Peyer's patch (tissue), 4 donors: ENCODE results near the gene LTBR.

Source experiments
- CTCF ChIP-seq, 6 experiments: fragments of 450-650 bp in 4 of 6; fragments of 200-600 bp in 2 of 6; sonication (generic) in 1 of 6; IDR thresholded peaks; one replicate each; pipeline ENCODE4 v1.5.1; 2017 to 2019; ENCODE audit warnings: antibody characterized with exemption in 6 of 6, mild to moderate bottlenecking in 3 of 6, moderate library complexity in 1 of 6
- POLR2A ChIP-seq, 2 donors: fragments of 450-650 bp; IDR thresholded peaks; one replicate each; pipeline ENCODE4 v1.5.1; 2017; ENCODE audit warnings: antibody characterized with exemption in 2 of 2, mild to moderate bottlenecking in 2 of 2, moderate library complexity in 2 of 2

DNA sequence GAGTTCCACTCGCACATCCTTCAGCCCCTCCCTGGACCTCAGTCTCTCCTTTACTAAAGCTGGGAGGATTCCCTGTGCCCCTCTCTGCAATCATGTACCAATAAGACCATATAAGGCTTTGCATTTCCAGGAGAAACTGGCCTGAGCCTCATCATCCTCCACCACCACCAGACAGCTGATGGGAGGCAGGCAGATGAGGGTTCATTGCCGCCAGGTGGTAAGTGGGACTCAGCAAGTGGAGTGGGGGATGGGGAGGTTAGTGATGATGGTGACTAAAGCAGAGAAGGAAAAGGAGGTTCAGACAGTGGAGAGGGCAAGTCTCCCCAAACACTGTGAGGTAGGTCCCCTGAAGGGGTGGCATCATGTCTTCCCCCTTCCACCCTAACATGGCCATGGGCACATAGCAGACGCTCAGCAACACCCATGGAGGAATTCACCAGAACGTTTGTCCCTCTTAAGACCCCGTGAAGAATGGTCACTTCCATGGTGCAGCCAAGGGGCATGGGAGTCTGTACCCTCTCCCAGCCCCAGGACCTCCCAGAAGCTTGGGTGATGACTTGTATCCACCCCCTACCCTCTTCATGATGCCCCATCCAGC, 37.6 kb upstream of the LTBR start:
- TF ChIP-seq CTCF (IDR thresholded peaks at IDR 0.05) (no peak), POLR2A (IDR thresholded peaks at IDR 0.05) (no peak)
